Measurements from ENCODE around the gene TGM2. TPM values are rescaled to one million over a fixed set of nuclear protein-coding genes. Genes with fewer than 3 reads are reported as not detected.

The TGM2 gene
- total RNA-seq (2011; cell fraction: chromatin; rRNA removed; ENCODE audit: low replicate concordance), result 34.9 and 72.8 TPM in 2 replicates
- total RNA-seq (2011; cell fraction: nucleolus; rRNA removed), result 45.9 and 47.5 TPM in 2 replicates
- 36.4 and 37.1 TPM in 2 replicates for total RNA-seq (2011; cell fraction: nucleoplasm; rRNA removed)
- 48.3 and 61.2 TPM in 2 replicates for total RNA-seq (2014; rRNA removed)
- total RNA-seq (2014; rRNA removed; fragmentation: Illumina TruSeq; extraction: Trizol), result 17.4 and 22.0 TPM in 2 replicates
- total RNA-seq (2015; rRNA removed; fragmentation: Illumina TruSeq; extraction: Trizol), result 20.4 and 21.0 TPM in 2 replicates
- 78.5 and 82.3 TPM in 2 replicates for total RNA-seq (2021)
- polyA plus RNA-seq (2011; rRNA removed), result 35.3 and 37.6 TPM in 2 replicates
- polyA plus RNA-seq (2011; cell fraction: cytosol; rRNA removed), result 31.6 and 76.0 TPM in 2 replicates
- polyA plus RNA-seq (2011; cell fraction: nucleus; rRNA removed), result 26.4 and 54.7 TPM in 2 replicates
- polyA plus RNA-seq (2012), result 47.9 and 85.2 TPM in 2 replicates
- 55.1 and 56.7 TPM in 2 replicates for polyA plus RNA-seq (2014; fragmentation: Illumina TruSeq; extraction: Trizol)
- polyA plus RNA-seq (2014; fragmentation: Nextera tagmentation; extraction: Ambion mirVana), result 1 to 10 TPM; 5.5 TPM
- 43.9 and 48.0 TPM in 2 replicates for polyA plus RNA-seq (2014; rRNA removed)
- 21.4 and 54.6 TPM in 2 replicates for polyA minus RNA-seq (2011; rRNA and poly(A)+ RNA removed)
- 46.4 and 51.2 TPM in 2 replicates for polyA minus RNA-seq (2011; cell fraction: cytosol; rRNA and poly(A)+ RNA removed)
- polyA minus RNA-seq (2011; cell fraction: nucleus; rRNA and poly(A)+ RNA removed), result 18.8 and 21.4 TPM in 2 replicates
- percentile 63 among the genes with signal in this experiment for Bru-seq, nascent RNA
- percentile 59 among the genes with signal in this experiment for BruChase-seq, experiment 1, labeled RNA remaining after a 2-hour chase
- percentile 61 among the genes with signal in this experiment for BruChase-seq, experiment 2, labeled RNA remaining after a 6-hour chase
- long read RNA-seq, experiment 1, full-length matches to known transcripts, result 48 of 247 reads
- long read RNA-seq, experiment 1, partial matches to known transcripts, result 107 of 247 reads
- long read RNA-seq, experiment 1, other reads (novel, unspliced or antisense), result 92 of 247 reads
- long read RNA-seq, experiment 2, full-length matches to known transcripts, result 68 of 119 reads
- long read RNA-seq, experiment 2, partial matches to known transcripts, result 42 of 119 reads
- long read RNA-seq, experiment 2, other reads (novel, unspliced or antisense), result 9 of 119 reads
- long read RNA-seq, experiment 3, full-length matches to known transcripts, result 16 of 21 reads
- long read RNA-seq, experiment 3, partial matches to known transcripts, result 0 of 21 reads
- long read RNA-seq, experiment 3, other reads (novel, unspliced or antisense), result 5 of 21 reads

DNA sequence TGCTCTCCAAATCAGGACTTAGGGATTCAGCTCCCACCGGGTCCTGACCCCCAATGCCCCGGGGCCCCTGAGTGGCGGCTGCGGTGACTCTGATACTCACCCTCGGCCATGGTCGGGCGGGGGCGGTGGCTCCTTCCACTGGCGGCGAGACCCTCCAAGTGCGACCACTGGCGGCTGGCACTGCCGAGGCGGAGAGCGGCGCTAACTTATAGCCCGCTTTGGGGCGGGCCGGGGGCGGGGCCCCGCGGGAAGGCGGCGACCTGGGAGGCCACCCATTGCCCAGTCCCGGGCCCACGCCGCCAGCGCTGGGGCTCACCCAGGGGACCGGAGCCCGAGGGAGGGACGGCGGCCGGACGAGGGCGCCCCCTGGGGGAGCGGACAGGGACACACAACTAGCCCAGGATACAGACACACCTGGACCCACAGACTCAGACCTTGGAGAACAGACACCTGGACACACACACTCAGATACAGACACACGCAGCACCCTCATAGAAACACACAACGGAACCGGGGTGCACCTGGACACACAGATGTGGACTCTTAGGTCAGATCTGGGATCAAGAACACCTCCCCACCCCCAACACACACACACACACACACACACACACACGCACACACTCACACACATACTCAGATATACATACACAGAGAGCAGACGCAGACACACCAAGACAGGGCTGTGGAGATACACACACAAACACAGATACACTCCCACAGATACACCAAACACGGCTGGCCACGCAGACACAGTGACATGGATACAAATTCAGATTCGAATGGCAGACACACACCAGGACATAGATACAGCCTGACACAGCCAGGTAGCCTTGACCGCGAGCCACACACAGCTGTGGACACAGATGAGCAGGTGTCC, at the start of gene TGM2:
Gene TGM2, minus strand, starts transcription at position 182 of the 877 bp plus-strand sequence. Its CDS starts 72 bp downstream, at position 110.
- Histone ChIP-seq H3K9ac (ENCODE audit: insufficient read depth in 1 of 2, low read depth in 2 of 2, low read length in 2 of 2) (peak within 1 kb of the TSS; percentile 67 to 89), H3K27ac (ENCODE audit: extremely low read depth, low read depth, low read length) (peak within 1 kb of the TSS; percentile 61), H2AFZ (ENCODE audit: low read depth, low read length) (peak within 1 kb of the TSS; percentile 82), H3K4me3 (peak within 1 kb of the TSS; percentile 54), H4K20me1 (replicated peaks; ENCODE audit: control insufficient read depth, insufficient read depth, low read length) (0 out of 2 replicates have a peak, but pooled peaks cover under 1% of the 10 kb centered on the region), H3K9me1 (ENCODE audit: control insufficient read depth, insufficient read depth, low read length) (no peaks in the 10 kb centered on the region), H3K4me2 (ENCODE audit: insufficient read depth, low read length) (peak within 1 kb of the TSS; percentile 99), H3K9me3 (replicated peaks; ENCODE audit: control insufficient read depth, insufficient read depth, low read depth, low read length) (no peaks in the 10 kb centered on the region), H3K4me1 (replicated peaks in 1 of 2; ENCODE audit: control insufficient read depth in 2 of 2, insufficient read depth in 2 of 2, low read length in 2 of 2) (peaks cover 43 to 48% of the 10 kb centered on the region in 2 experiments; a peak in 4 of 5 replicates), H3K36me3 (ENCODE audit: control insufficient read depth, insufficient read depth, low read length) (peaks cover 12% of the 10 kb centered on the region), H3K79me2 (ENCODE audit: control insufficient read depth, insufficient read depth, low read length) (peaks cover 42% of the 10 kb centered on the region), H3K27me3 (ENCODE audit: control insufficient read depth in 2 of 2, insufficient read depth in 2 of 2, low read length in 2 of 2) (no peaks in the 10 kb centered on the region)
- FAIRE-seq (peak; percentile 59), ATAC-seq (peak; percentile 96), DNase-seq (ENCODE audit: extremely low read depth in 1 of 4, low spot score in 3 of 4) (peak; percentile 90 to 96 (median 94))
- in situ Hi-C loops (cut with MboI) (loop anchor here (10.0 kb wide), 1 partner anchor 91 kb away; no protein-coding TSS in a partner anchor), intact Hi-C loops (cut with micrococcal nuclease) (loop anchor here (1.0 to 2.0 kb wide), 4 partner anchors 52 to 108 kb away; no protein-coding TSS in a partner anchor)
- no TSS peak for BruUV-seq (replicated peaks)
- POLR2A ChIA-PET, result interaction anchor here (0.6 to 1.8 kb wide), 3 partner anchors 51 to 627 kb away, joined by 3 to 5 read pairs (median 3); no protein-coding TSS in a partner anchor
- CTCF ChIA-PET (ENCODE audit: low intra/inter-chr PET ratio), result interaction anchor here (1.0 to 3.4 kb wide), 3 partner anchors 92 to 108 kb away, joined by 3 to 30 read pairs (median 15); no protein-coding TSS in a partner anchor
- 13% methylated on average over 29 of the region's 46 CpGs for WGBS (ENCODE audit: insufficient coverage, low coverage, missing lambda C conversion rate)
- TF ChIP-seq, protein P1, sequence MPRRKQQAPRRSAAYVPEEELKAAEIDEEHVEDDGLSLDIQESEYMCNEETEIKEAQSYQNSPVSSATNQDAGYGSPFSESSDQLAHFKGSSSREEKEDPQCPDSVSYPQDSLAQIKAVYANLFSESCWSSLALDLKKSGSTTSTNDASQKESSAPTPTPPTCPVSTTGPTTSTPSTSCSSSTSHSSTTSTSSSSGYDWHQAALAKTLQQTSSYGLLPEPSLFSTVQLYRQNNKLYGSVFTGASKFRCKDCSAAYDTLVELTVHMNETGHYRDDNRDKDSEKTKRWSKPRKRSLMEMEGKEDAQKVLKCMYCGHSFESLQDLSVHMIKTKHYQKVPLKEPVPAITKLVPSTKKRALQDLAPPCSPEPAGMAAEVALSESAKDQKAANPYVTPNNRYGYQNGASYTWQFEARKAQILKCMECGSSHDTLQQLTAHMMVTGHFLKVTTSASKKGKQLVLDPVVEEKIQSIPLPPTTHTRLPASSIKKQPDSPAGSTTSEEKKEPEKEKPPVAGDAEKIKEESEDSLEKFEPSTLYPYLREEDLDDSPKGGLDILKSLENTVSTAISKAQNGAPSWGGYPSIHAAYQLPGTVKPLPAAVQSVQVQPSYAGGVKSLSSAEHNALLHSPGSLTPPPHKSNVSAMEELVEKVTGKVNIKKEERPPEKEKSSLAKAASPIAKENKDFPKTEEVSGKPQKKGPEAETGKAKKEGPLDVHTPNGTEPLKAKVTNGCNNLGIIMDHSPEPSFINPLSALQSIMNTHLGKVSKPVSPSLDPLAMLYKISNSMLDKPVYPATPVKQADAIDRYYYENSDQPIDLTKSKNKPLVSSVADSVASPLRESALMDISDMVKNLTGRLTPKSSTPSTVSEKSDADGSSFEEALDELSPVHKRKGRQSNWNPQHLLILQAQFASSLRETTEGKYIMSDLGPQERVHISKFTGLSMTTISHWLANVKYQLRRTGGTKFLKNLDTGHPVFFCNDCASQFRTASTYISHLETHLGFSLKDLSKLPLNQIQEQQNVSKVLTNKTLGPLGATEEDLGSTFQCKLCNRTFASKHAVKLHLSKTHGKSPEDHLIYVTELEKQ (CRISPR knock-in tag; IDR thresholded peaks at IDR 0.05), result no peak
- TF ChIP-seq MCM7 (IDR thresholded peaks at IDR 0.05), result no peak
- no peak for TF ChIP-seq TAF9B (IDR thresholded peaks at IDR 0.05; ENCODE audit: partially characterized antibody)
- TF ChIP-seq, protein P2, sequence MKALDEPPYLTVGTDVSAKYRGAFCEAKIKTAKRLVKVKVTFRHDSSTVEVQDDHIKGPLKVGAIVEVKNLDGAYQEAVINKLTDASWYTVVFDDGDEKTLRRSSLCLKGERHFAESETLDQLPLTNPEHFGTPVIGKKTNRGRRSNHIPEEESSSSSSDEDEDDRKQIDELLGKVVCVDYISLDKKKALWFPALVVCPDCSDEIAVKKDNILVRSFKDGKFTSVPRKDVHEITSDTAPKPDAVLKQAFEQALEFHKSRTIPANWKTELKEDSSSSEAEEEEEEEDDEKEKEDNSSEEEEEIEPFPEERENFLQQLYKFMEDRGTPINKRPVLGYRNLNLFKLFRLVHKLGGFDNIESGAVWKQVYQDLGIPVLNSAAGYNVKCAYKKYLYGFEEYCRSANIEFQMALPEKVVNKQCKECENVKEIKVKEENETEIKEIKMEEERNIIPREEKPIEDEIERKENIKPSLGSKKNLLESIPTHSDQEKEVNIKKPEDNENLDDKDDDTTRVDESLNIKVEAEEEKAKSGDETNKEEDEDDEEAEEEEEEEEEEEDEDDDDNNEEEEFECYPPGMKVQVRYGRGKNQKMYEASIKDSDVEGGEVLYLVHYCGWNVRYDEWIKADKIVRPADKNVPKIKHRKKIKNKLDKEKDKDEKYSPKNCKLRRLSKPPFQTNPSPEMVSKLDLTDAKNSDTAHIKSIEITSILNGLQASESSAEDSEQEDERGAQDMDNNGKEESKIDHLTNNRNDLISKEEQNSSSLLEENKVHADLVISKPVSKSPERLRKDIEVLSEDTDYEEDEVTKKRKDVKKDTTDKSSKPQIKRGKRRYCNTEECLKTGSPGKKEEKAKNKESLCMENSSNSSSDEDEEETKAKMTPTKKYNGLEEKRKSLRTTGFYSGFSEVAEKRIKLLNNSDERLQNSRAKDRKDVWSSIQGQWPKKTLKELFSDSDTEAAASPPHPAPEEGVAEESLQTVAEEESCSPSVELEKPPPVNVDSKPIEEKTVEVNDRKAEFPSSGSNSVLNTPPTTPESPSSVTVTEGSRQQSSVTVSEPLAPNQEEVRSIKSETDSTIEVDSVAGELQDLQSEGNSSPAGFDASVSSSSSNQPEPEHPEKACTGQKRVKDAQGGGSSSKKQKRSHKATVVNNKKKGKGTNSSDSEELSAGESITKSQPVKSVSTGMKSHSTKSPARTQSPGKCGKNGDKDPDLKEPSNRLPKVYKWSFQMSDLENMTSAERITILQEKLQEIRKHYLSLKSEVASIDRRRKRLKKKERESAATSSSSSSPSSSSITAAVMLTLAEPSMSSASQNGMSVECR (CRISPR knock-in tag; IDR thresholded peaks at IDR 0.05), result no peak
- no peak for TF ChIP-seq CEBPB (tag; IDR thresholded peaks at IDR 0.05)
- peak; percentile 83 for TF ChIP-seq RB1 (IDR thresholded peaks at IDR 0.05; ENCODE audit: low read depth)
- no peak; the same call in 1 of the 2 replicates for TF ChIP-seq POLR2A (conservative IDR thresholded peaks at IDR 0.05)
